Fibroblast of mammary gland (primary cell): ENCODE results near the gene SLC27A4.
A peak's percentile ranks its signal among the peaks of the same experiment; 100 is the strongest.

Experiments used
- DNase-seq: peaks from one replicate; pipeline ENCODE4 v3.0.0-alpha.2; 2010; ENCODE audit warnings: low read depth
- H3K4me3 ChIP-seq: 2 replicates; pipeline ENCODE4 v1.5.1; 2011; ENCODE audit warnings: low read depth, mild to moderate bottlenecking, low read length, moderate library complexity; ENCODE audit not compliant: control insufficient read depth
- CTCF ChIP-seq: conservative IDR thresholded peaks from 2 replicates; pipeline ENCODE4 v1.5.1; 2011; ENCODE audit warnings: low read depth, low read length, inconsistent platforms; ENCODE audit not compliant: control insufficient read depth, insufficient read depth

The SLC27A4 gene

GRCh38 chr9:128349772-128350171 is 9.4 kb downstream of the SLC27A4 start:
- TF ChIP-seq CTCF, result no peak
- DNase-seq, result no peak
- H3K4me3 ChIP-seq, result no peak overlapping the region

GRCh38 chr9:128355451-128355850 is 15.1 kb downstream of the SLC27A4 start:
- DNase-seq, result no peak
- no peak overlapping the region for H3K4me3 ChIP-seq
- no peak for TF ChIP-seq CTCF

GRCh38 chr9:128358090-128358489 is 17.8 kb downstream of the SLC27A4 start:
- DNase-seq, result no peak
- no peak overlapping the region for H3K4me3 ChIP-seq
- no peak for TF ChIP-seq CTCF

GRCh38 chr9:128358861-128359260 is 18.5 kb downstream of the SLC27A4 start:
- no peak for TF ChIP-seq CTCF
- DNase-seq, result no peak
- no peak overlapping the region for H3K4me3 ChIP-seq

- no peak for DNase-seq
- TF ChIP-seq CTCF, result no peak
- H3K4me3 ChIP-seq, result no peak overlapping the region
Observed at GRCh38 chr9:128360826-128361225, 20.5 kb downstream of the SLC27A4 start.

- DNase-seq, result no peak
- H3K4me3 ChIP-seq, result peak overlapping the region; percentile 56
- TF ChIP-seq CTCF, result no peak
Observed at GRCh38 chr9:128361296-128361985, 21.1 kb downstream of the SLC27A4 start.
